GM12878 (cell line): Measurements from ENCODE around the gene CBFB. TPM values are rescaled to one million over a fixed set of nuclear protein-coding genes. Genes with fewer than 3 reads are reported as not detected.

Experiments
- ATAC-seq: fragments of 200-7000 bp; cut with Tn5 transposase; 3 replicates; pipeline ENCODE4 v1.9.1; 2020; ENCODE audit warnings: mild to moderate bottlenecking, moderate library complexity
- BruUV-seq: library from RNA; stranded (reverse); fragments of 400-500 nt; replicated peaks from 2 replicates; lab custom pipeline; 2021; lab: Mats Ljungman, UMichigan
- CTCF ChIA-PET: fragments of 300-600 bp; sonication (Branson Sonifier 250); formaldehyde crosslinking; extraction: SDS; loops from one replicate; lab custom pipeline; 2021; ENCODE audit warnings: inconsistent platforms; lab: Yijun Ruan, JAX
- POLR2A ChIA-PET: fragments of 350-600 bp; formaldehyde crosslinking; extraction: SDS; loops from one replicate; lab custom pipeline; 2021; ENCODE audit warnings: inconsistent platforms; lab: Charles Lee
- RAD21 ChIA-PET: fragments of 300-600 bp; sonication (Branson Sonifier 250); formaldehyde crosslinking; loops from one replicate; lab custom pipeline; 2023; ENCODE audit warnings: antibody characterized with exemption; ENCODE audit not compliant: unreplicated experiment; lab: Charles Lee
- SMC1A ChIA-PET: fragments of 300-600 bp; sonication (Branson Sonifier 250); formaldehyde crosslinking; loops from one replicate; lab custom pipeline; 2023; ENCODE audit not compliant: unreplicated experiment, uncharacterized antibody; lab: Charles Lee
- DNase-seq: peaks from one replicate; pipeline ENCODE4 v3.0.0-alpha.2; 2011; ENCODE audit warnings: low read depth, low spot score
- FAIRE-seq: peaks from 3 replicates; lab custom pipeline; 2011; peaks lifted over from hg19 to GRCh38; lab: Jason Lieb, UNC
- H2AFZ ChIP-seq: 2 replicates; pipeline ENCODE4 v1.6.0; 2011; ENCODE audit warnings: low read depth, low read length, control low read depth; ENCODE audit not compliant: control insufficient read depth
- H3K27ac ChIP-seq: 2 replicates; pipeline ENCODE4 v1.5.1; 2011; ENCODE audit warnings: control low read depth; ENCODE audit not compliant: control insufficient read depth, insufficient read depth
- H3K27me3 ChIP-seq, 2 experiments: replicated peaks in 1 of 2; 2 replicates each; pipeline versions ENCODE4 v1.6.0 to v1.6.1; 2011; ENCODE audit warnings: low read length in 1 of 2; ENCODE audit not compliant: control insufficient read depth in 2 of 2, insufficient read depth in 2 of 2
- H3K36me3 ChIP-seq, 2 experiments: 2 replicates each; pipeline ENCODE4 v1.5.1; 2011; ENCODE audit warnings: low read length in 1 of 2; ENCODE audit not compliant: control insufficient read depth in 2 of 2, insufficient read depth in 2 of 2
- H3K4me1 ChIP-seq: 2 replicates; pipeline ENCODE4 v1.6.1; 2011; ENCODE audit warnings: mild to moderate bottlenecking, low read length, moderate library complexity, mixed read lengths; ENCODE audit not compliant: control insufficient read depth, insufficient read depth
- H3K4me2 ChIP-seq: 2 replicates; pipeline ENCODE4 v1.6.0; 2011; ENCODE audit warnings: control low read depth; ENCODE audit not compliant: control insufficient read depth, insufficient read depth
- H3K4me3 ChIP-seq: fragments of 200-600 bp; sonication (generic); 2 replicates; pipeline ENCODE4 v1.5.1; 2016
- H3K79me2 ChIP-seq: 2 replicates; pipeline ENCODE4 v1.6.0; 2011; ENCODE audit warnings: low read length; ENCODE audit not compliant: control insufficient read depth, insufficient read depth
- H3K9ac ChIP-seq: 2 replicates; pipeline ENCODE4 v1.8.0; 2011; ENCODE audit warnings: low read length, control low read depth, mixed read lengths; ENCODE audit not compliant: control insufficient read depth, insufficient read depth
- H3K9me3 ChIP-seq: replicated peaks from 3 replicates; pipeline ENCODE4 v1.5.1; 2011; ENCODE audit warnings: mild to moderate bottlenecking, low read length; ENCODE audit not compliant: control insufficient read depth, insufficient read depth
- H4K20me1 ChIP-seq: 2 replicates; pipeline ENCODE4 v1.6.0; 2011; ENCODE audit not compliant: control insufficient read depth, insufficient read depth
- CREM ChIP-seq: IDR thresholded peaks from 2 replicates; pipeline ENCODE4 v1.6.1; 2014; ENCODE audit warnings: antibody characterized with exemption, low read depth
- RAD51 ChIP-seq: fragments of 450-650 bp; IDR thresholded peaks from 2 replicates; pipeline ENCODE4 v1.6.1; 2016; ENCODE audit warnings: moderate library complexity, mild to moderate bottlenecking, inconsistent platforms
- SMC3 ChIP-seq: IDR thresholded peaks from 2 replicates; pipeline ENCODE4 v1.6.1; 2011; ENCODE audit warnings: low read length, improper control_type of control experiment, borderline replicate concordance
- WGBS: methylation state at CpG from one replicate; pipeline ENCODE4 v1.1.6; 2016; ENCODE audit warnings: low lambda C conversion rate; ENCODE audit not compliant: insufficient replicate concordance, insufficient coverage; ENCODE audit errors: missing lambda C conversion rate; 5-methylcytosine and 5-hydroxymethylcytosine counted together
- in situ Hi-C: fragments of 300-500 bp; cut with MboI; formaldehyde crosslinking; loops from 9 replicates; pipeline ENCODE4 v1.14.3; 2018; ENCODE audit warnings: mixed read lengths
- intact Hi-C: fragments of 100-400 bp; cut with micrococcal nuclease; formaldehyde crosslinking; loops from one replicate; pipeline ENCODE4 v1.14.2; 2022; ENCODE audit not compliant: unreplicated experiment
- polyA plus RNA-seq, 11 experiments: library from polyadenylated mRNA; depleted of rRNA in 4 of 11; unstranded in 6 of 11; stranded (reverse) in 5 of 11; fragments of >200 nt; fragmentation: Nextera tagmentation in 4 of 11; fragmentation: Illumina TruSeq in 1 of 11; extraction: Ambion mirVana in 4 of 11; extraction: Trizol in 1 of 11; gene quantifications; 1 replicate in 1 of 11; 2 replicates in 10 of 11; pipeline versions ENCODE4 v1.2.1 to v1.2.3, GENCODE V29; 2011 to 2016; ENCODE audit warnings: inconsistent platforms in 2 of 11, missing spikeins in 2 of 11, low read depth in 1 of 11
- total RNA-seq, 4 experiments: library from RNA; depleted of rRNA in 3 of 4; stranded (reverse); fragments of >200 nt in 3 of 4; fragmentation: Illumina TruSeq in 1 of 4; extraction: Trizol in 1 of 4; gene quantifications; 2 replicates each; pipeline versions ENCODE4 v1.2.1 to v1.2.3, GENCODE V29; 2013 to 2021
- TF ChIP-seq, protein P1 (sequence below): fragments of 450-650 bp; IDR thresholded peaks from 2 replicates; pipeline ENCODE4 v1.6.1; 2017; ENCODE audit warnings: borderline replicate concordance

Gene CBFB
- total and polyA plus RNA-seq, 10 of the 15 experiments (the other 5 are each of a cell fraction or from before 2014, with no cell fraction given) = 25.3 to 83.8 (median 65.7) TPM

DNA sequence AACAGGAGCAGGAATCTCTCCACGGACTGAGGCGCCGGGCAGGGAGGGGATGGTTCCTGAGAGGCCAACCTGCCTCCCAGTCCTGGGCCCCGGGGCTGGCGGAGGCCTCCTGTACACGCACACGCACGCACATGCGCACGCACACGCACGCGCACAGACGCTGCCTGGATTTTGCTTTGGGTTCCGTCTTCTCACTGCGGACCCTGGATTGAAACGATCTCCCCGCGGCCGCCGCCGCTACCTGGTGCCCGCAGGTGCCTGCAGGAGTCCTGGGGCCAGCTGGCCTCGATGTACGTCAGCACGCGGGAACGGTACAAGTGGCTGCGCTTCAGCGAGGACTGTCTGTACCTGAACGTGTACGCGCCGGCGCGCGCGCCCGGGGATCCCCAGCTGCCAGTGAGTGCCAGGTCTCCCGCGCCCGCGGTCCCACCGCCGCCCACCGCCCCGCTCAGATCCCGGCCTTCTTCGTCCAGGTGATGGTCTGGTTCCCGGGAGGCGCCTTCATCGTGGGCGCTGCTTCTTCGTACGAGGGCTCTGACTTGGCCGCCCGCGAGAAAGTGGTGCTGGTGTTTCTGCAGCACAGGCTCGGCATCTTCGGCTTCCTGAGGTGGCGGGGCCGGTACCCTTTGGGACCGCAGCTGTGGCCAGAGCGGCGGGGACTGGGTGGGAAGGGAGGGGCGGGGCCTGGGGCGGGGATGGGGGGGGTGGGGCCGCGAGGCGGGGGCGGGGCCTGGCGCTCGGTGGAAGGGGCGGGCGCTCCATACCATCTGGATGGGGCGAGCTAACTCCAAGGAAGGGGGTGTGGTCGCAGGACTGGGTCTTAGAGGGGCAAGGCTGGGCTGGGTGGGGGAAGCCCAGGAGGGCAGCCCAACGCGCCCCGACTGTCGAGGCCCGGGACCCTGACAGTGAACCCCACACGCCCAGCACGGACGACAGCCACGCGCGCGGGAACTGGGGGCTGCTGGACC lies 28.3 kb upstream of the CBFB start:
- Histone ChIP-seq H3K9ac (no peak overlapping the region), H3K36me3 (no peaks in the 10 kb centered on the region), H3K9me3 (no peaks in the 10 kb centered on the region), H3K4me3 (peak overlapping the region; percentile 68; the same call in 1 of the 2 replicates), H3K27me3 (peaks cover 0 to 1% of the 10 kb centered on the region in 2 experiments; a peak in 3 of 4 replicates), H2AFZ (peak overlapping the region; percentile 87), H3K79me2 (no peaks in the 10 kb centered on the region), H3K4me2 (peak overlapping the region; percentile 88), H4K20me1 (no peaks in the 10 kb centered on the region), H3K4me1 (no peaks in the 10 kb centered on the region; the same call in 1 of the 2 replicates), H3K27ac (no peak overlapping the region)
- TF ChIP-seq, protein P1, sequence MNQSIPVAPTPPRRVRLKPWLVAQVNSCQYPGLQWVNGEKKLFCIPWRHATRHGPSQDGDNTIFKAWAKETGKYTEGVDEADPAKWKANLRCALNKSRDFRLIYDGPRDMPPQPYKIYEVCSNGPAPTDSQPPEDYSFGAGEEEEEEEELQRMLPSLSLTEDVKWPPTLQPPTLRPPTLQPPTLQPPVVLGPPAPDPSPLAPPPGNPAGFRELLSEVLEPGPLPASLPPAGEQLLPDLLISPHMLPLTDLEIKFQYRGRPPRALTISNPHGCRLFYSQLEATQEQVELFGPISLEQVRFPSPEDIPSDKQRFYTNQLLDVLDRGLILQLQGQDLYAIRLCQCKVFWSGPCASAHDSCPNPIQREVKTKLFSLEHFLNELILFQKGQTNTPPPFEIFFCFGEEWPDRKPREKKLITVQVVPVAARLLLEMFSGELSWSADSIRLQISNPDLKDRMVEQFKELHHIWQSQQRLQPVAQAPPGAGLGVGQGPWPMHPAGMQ = no peak
- 0 out of 2 replicates have a peak, but pooled peaks have one; percentile 17 for TF ChIP-seq CREM
- 13% methylated on average over 62 of the region's 89 CpGs for WGBS
- CTCF ChIA-PET = no interaction called here
- intact Hi-C loops (no loop called here), in situ Hi-C loops (no loop called here)
- POLR2A ChIA-PET = no interaction called here
- BruUV-seq = no TSS peak
- RAD21 ChIA-PET = no interaction called here
- SMC1A ChIA-PET = no interaction called here
- ATAC-seq = peak; percentile 42
- no peak for DNase-seq
- no peak for FAIRE-seq

DNA sequence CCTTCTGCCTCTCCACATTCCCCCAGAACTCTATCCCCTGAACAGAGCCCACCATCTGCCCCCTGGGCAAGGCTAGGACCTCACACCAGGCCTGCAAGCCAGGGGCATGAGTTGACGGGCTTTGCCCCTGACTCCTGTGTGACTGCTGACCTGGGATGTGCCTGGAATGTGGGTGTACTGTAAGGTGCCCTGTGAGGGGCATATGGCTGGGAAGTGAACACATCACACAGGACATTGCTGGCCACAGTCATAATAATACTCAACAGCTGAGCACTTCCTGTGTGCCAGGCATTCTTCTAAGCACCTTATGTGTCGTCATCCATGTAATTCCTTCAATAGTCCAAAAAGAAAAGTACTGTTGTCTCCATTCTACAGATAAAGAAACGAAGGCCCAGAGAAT lies 27.2 kb upstream of the CBFB start:
- ChIA-PET RAD21 (no interaction called here), POLR2A (interaction anchor here (0.9 kb wide), 1 partner anchor 219 kb away, joined by 3 read pairs; no protein-coding TSS in a partner anchor), SMC1A (no interaction called here), CTCF (no interaction called here)
- H3K27me3 ChIP-seq = peaks cover 0 to 1% of the 10 kb centered on the region in 2 experiments; a peak in 3 of 4 replicates
- no peak for TF ChIP-seq RAD51
- TF ChIP-seq SMC3 = no peak
- no peak overlapping the region for H3K27ac ChIP-seq
- H3K4me3 ChIP-seq = no peak overlapping the region
- H4K20me1 ChIP-seq = no peaks in the 10 kb centered on the region
- H3K4me1 ChIP-seq = no peaks in the 10 kb centered on the region; the same call in 1 of the 2 replicates
- no peak overlapping the region for H3K9ac ChIP-seq
- intact Hi-C loops (no loop called here), in situ Hi-C loops (no loop called here)
- no peak overlapping the region for H2AFZ ChIP-seq
- WGBS = 43% methylated on average over 3 of the region's 3 CpGs
- no peaks in the 10 kb centered on the region for H3K36me3 ChIP-seq
- no peak overlapping the region for H3K4me2 ChIP-seq
- no peaks in the 10 kb centered on the region for H3K79me2 ChIP-seq
- DNase-seq (no peak), FAIRE-seq (no peak), ATAC-seq (no peak)
- no peaks in the 10 kb centered on the region for H3K9me3 ChIP-seq
- no TSS peak for BruUV-seq
